ENCODE data around the gene MAPK7.
A peak's percentile ranks its signal among the peaks of the same experiment; 100 is the strongest.

The MAPK7 gene

DNA sequence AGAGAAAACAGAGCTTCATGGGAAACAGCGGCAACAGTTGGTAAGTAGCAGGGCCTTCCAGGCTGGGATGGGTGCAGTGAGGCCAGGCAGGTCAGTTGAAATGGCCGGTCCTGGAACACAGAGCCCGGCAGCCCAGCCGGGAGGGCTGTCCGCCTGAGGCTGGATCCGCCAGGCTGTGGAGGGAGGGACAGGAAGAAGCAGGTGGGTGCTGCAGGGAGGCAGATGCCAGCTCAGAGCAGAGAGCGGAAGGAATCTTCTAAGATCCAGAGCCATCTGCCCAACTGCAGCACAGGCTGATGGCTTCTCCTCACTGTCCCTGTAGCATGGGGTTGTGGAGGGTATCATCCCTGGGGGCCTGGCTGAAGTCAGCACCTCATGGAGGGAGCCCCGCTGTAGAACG, 33.3 kb downstream of the MAPK7 start:
- intact Hi-C loops (cut with DNase I): no loop called here
- DNase-seq: peak in 8 of 10 donors; percentile 48 to 93 (median 62)

DNA sequence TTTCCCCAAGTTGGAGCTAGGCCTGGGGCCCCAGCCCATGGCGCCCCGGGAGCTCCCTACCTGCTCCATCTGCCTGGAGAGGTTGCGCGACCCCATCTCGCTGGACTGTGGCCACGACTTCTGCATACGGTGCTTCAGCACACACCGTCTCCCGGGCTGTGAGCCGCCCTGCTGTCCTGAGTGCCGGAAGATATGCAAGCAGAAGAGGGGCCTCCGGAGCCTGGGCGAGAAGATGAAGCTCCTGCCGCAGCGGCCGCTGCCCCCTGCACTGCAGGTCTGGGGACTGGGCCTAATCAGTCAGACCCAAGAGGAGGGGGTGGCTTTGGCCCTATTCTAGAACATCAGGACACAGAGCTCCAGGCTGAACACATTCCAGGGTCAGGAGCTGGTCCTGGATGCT, 34.2 kb downstream of the MAPK7 start:
- peak in 1 of 10 donors; percentile 72 for DNase-seq
- intact Hi-C loops (cut with DNase I): no loop called here

DNA sequence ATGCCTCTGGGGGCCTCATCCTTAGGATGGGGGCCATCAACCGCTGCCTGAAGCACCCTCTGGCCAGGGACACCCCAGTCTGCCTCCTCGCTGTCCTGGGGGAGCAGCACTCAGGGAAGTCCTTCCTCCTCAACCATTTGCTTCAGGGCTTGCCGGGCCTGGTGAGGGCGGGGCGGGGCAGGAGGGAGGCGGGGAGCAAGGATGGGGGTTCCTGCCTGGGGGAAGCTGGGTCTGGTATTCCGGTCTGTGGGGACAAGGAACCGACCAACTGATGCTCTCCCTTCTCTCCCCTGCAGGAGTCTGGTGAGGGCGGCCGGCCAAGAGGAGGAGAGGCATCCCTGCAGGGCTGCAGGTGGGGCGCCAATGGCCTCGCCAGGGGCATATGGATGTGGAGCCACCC, 34.7 kb downstream of the MAPK7 start:
- peak in 1 of 10 donors; percentile 70 for DNase-seq
- intact Hi-C loops (cut with DNase I): no loop called here

DNA sequence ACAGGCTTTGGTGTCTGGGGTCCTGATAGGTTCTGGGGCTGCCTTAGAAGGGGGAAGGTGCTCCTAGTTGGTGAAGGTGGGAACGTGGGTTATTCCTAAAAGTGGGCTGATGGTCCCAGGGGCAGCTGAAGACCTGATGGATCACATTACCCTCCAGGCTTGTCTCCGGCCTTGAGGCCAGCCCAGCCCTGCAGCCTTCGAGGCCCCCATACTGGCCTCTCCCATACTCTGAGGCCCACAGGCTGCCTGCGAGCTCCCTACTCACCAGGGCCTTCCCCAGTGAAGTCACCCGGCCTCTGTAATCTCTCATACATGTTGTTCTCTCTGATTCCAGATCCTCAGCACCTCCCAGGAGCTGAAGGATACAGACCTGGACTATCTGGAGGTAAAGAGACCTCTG, 35.5 kb downstream of the MAPK7 start:
- intact Hi-C loops (cut with DNase I): no loop called here
- peak in 1 of 10 donors; percentile 53 for DNase-seq

DNA sequence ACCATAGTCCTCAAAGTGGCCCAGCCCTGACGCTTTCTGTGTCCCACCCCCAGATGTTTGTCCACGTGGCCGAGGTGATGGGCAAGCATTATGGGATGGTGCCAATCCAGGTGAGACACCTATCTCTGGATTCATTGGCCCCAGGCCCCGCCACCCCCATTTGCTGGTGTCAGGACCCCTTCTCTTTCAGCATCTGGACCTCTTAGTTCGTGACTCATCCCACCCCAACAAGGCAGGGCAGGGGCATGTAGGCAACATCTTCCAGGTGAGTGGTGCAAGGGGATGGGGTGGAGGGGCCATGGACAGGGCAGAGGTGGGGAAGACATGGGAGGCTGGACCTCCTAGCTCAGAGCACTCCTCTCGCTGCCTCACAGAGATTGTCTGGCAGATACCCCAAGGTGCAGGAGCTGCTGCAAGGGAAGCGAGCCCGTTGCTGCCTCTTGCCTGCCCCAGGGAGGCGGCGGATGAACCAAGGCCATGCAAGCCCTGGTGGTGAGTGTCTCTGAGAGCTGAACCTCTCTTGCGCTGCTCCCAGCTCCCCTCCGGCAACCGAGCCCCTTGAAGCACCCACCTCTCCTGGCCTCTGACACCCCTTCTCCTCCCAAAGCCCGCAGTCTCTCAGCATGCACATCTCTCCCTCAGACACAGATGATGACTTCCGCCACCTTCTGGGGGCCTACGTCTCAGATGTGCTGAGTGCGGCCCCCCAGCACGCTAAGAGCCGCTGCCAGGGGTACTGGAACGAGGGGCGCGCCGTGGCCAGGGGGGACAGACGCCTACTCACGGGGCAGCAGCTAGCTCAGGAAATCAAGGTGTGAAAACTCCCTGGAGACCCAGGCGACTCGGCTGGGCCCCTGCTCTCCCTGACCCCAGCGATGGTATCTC, 36.3 kb downstream of the MAPK7 start:
- DNase-seq: peak in 1 of 10 donors; percentile 84

DNA sequence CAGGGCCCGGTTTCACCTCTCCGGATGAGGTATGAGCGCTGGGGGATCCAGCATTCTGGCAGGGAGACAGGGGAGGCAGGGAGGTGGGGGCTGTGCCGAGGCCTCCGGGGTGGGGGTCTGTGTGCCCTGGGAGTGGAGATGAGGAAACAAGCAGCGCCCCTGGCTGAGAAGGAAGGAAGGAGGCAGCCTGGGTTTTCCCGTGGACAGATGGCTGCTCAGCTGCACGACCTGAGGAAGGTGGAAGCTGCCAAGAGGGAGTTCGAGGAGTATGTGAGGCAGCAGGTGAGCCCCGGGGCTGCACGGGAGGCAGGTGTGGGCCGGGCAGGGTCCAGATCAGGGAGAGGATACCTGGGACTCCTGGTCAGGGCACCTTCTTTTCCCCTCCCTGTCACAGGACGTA, 37.0 kb downstream of the MAPK7 start:
- intact Hi-C loops (cut with DNase I): no loop called here

More for the DNA sequence above, 36.3 kb downstream of the MAPK7 start:
- intact Hi-C loops (cut with DNase I): no loop called here

DNA sequence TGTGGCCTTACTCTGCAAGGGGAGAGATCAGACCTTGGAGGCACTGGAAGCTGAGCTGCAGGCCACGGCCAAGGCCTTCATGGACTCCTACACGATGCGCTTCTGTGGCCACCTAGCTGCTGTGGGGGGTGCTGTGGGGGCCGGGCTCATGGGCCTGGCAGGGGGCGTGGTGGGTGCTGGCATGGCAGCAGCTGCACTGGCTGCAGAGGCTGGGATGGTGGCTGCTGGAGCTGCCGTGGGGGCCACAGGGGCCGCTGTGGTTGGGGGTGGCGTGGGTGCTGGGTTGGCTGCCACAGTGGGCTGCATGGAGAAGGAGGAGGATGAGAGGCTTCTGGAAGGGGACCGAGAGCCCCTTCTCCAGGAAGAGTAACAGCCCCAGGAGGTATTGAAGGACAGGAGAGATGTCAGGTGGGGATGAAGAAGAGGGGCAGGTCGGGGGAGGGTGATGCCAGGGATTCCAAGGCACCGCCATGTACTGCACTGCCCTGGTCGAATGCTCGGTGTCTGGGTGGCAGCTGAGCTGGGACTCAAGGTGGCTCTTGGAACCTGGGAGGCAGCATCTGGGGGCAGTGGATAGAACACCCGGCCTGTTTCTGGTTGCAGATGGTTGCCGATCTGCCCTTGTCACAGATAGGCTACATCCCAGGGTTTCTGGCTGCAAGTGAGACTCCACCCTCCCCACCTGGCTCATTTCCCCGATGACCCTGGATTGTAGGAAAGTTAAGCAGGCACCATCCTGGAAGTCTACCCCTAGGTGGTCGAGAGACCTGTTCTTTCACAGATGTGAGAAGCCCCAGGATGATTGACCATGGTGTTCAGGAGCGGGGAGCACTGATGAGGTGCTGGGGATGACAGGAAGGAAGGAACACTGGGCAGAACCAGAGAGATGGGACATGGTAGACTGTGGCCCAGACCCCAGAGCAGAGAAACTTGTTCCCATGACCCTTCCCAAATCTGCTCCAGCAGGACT, 37.8 kb downstream of the MAPK7 start:
- peak in 1 of 10 donors; percentile 67 for DNase-seq
- intact Hi-C loops (cut with DNase I): no loop called here

More for the DNA sequence above, 37.0 kb downstream of the MAPK7 start:
- DNase-seq: peak in 1 of 10 donors; percentile 82

DNA sequence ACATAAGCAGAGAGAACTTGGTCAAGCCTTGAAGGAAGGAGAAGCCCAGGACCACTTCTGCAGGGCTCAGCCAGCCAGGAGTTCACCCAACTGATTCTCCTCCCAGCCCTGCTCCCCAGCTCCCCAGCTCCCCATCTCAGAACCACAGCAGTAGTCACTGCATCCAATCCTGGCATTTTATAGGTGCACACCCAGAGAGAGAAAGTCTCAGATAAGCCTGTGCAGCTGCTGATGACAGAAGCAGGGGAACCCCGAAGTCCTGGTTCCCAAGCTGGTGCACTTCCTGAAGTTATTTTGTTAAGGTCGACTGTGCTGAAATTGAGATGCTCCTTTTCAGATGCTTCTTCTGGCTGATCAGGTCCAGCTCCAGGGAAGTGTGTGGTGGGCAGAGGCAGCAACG, 39.3 kb downstream of the MAPK7 start:
- intact Hi-C loops (cut with DNase I): no loop called here
- DNase-seq: peak in 1 of 10 donors; percentile 70

DNA sequence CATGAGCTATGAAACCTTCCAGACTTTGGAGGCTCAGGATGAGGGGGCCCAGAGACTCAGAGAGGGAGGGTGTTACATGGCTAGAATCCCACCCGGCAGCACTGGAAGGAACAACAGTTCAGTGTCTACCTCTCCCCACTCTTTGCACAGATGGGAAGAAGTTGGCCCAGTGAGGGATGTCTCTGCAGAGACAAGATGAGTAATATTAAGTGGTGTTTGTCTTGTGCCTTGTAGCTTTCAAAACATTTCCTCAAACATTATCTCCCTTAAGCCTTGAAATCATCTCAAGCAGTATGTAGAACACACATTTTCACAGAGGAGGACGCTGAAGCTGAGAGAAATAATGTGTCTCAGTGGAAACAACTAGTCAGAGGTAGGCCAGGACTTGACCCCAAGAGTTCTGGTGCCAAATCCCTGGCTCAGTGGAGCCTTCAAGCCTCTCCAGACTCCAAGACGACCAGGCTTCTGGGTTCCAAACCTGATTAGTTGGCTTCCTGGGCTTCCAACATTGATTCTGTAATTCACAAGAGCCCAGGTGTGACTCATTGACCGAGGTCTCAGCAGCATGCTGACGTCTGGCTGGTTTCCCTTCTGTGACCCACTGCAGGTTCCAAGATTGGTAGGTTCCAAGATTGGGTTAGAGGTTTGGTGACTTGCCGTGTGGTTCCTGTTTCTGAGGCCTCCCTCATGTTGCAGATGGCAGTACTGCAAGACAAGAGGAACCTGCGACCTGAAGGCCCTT, 40.1 kb downstream of the MAPK7 start:
- DNase-seq: no peak
- intact Hi-C loops (cut with DNase I): no loop called here

DNA sequence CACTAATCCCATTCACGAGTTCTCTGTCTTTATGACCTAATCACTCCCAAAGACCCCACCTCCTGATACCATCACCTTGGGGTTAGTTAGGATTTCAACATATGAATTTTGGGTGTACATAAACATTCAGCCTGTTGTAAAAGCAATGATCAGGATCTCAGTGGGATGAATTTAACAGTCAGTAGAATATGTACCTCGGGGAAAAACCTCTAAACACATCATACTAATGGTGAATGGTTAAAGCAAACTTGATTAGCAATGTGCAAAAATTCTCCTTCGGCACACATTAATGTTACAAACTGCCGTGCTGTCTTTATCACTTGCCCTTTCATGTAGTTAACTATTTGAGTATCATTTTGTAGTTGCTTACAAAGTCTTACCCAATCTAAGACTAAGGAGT, 42.9 kb downstream of the MAPK7 start:
- intact Hi-C loops (cut with DNase I): no loop called here
- no peak for DNase-seq

DNA sequence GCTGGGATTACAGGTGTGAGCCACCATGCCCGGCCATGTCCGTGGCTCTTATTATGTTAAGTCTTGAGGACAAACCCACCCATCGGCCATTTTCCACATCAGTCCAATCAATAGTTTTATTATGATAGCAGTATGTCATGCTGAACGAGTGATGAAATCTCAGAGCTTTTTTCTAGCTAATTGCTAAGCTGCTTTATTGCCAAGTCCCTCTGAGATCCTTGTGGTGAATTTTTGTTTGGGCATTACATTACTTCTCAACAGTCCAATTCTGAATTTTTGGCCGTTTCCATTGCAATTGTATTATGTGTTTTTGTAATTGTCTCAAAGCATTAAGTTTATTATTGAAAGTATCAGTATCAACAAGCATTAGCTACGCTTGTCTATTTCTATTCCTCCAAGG, 43.6 kb downstream of the MAPK7 start:
- no peak for DNase-seq
- intact Hi-C loops (cut with DNase I): no loop called here

DNA sequence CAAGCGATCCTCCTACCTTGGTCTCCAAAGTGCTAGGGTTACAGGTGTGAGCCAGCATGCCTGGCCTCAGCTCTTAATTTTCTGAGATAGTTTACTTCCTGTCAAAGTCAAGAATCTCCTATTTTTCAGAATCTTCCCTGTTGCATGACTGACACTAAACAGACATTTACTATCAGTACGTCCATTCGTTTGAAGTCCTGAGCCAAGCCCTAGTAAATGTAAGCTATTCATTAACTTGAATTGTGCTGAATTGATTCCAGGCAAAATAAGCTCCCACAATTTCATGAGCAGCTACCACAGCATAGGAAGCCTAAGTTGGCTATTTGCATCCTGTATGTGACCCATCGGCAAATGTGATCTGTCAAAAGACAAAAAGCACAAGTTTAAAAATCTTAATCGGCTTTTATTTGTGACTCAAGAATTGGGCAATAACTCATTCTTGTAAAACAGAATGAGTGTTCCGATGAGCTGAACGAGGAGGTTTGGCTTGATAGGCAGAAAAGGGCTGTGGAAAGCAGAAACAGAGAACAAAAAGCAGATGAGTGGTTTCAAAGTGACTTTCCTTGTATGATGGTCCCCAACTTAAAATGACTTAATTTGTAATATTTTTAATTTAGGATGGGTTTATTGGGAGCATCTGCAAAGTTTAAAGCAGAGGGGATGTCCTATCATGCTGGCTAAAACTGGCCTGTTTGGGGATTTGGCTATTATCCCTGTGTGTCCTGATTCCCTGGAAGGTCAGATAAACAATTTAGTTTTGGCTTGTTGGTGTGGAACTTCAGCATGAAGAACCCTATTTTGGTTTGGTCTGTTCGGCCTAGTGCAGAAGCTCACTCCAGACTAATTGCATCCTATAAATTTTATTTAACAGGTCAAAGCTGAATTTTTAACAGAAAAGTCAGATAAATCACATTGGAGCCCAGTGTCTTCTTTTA, 46.9 kb downstream of the MAPK7 start:
- no peak for DNase-seq
- intact Hi-C loops (cut with DNase I): no loop called here

DNA sequence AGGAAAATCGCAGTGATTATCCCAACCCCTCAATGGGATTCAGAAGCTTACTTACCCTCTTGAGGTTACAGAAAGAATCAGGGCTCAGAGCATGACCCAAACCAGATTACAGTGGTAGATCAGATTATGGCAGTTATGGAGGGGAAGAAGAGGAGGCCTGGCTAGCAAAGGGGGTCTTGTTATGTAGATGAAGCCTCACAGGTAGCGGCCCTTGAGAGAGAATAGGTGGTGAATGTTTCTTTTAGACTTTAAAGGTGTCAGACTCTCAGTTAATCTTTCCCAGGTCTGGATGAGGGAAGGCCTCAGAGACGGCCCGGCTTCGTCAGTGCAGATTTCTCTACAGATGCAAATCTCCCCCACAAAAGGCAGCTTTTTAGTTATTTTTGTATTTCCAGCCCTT, 48.3 kb downstream of the MAPK7 start:
- intact Hi-C loops (cut with DNase I): no loop called here
- no peak for DNase-seq

DNA sequence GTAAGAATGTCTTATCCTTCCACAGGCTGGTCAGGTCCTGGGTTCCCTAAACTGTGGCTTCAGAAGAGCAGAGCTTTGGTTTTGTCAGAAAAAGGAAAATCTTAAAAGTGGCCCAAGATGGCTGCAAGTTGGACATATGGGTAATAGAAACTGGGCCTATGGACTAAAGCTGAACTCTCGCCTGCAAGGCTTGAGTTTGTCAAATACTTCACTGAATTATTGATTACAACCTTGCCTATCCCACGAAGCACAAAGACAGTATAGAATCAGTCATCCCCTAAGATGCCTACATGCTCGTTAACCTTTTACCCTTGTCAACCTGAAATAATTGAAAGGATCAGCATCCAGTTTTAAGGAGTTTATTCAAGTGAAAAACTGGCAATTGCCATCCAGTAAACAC, 53.4 kb downstream of the MAPK7 start:
- intact Hi-C loops (cut with DNase I): no loop called here
- DNase-seq: no peak
